ENCODE measurements around the gene NT5C3A. TPM values are rescaled to one million over a fixed set of nuclear protein-coding genes. Genes with fewer than 3 reads are reported as not detected.
"Not testable (repeated sequence)": the region's sequence is repeated elsewhere in the genome, so short reads cannot be mapped to it uniquely, and the experiment has no call there.

Gene NT5C3A
- total RNA-seq, 3 donors from 2014 or later (not counting 1 experiment from before 2014, with no cell fraction given), result 33.7 to 49.8 (median 49.5) TPM

DNA sequence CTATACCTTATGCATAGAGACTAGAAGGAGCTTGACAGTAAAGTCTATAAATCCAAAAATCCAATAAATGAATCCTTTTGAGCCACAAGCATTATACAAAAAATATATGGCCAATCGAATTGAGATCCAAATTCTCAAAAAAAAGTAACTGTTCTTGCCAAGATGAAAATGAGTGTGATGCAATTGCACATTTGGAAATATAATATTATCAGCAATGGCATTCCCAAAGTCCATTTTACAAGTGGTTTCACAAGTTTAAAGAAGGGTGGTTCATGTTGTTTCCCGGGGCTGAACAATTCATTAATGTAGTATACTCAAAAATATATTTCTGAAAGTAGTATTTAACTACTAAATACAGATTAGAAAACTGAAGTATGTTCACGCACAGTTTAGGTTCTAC, 39.3 kb upstream of the NT5C3A start:
- Mint-ChIP-seq H3K9me3 (no peaks in the 10 kb centered on the region), H3K27me3 (ENCODE audit: low read depth in 2 of 2) (no peaks in the 10 kb centered on the region), H3K27ac (no peak overlapping the region), H3K4me1 (peaks cover 24 to 25% of the 10 kb centered on the region in 2 donors), H3K4me3 (no peak overlapping the region), H3K36me3 (peaks cover 3% of the 10 kb centered on the region)
- H3K4me1 ChIP-seq (ENCODE audit: control insufficient read depth, insufficient read depth, low read length), result peaks cover 3% of the 10 kb centered on the region
- H3K27ac ChIP-seq (ENCODE audit: low read length), result no peak overlapping the region
- H3K9me3 ChIP-seq (ENCODE audit: control insufficient read depth, insufficient read depth, low read length), result no peaks in the 10 kb centered on the region
- 100% methylated on average over 1 of the region's 3 CpGs for WGBS (ENCODE audit: insufficient coverage)
- H3K4me3 ChIP-seq (ENCODE audit: low read length), result no peak overlapping the region
- intact Hi-C loops (cut with micrococcal nuclease), result no loop called here
- TF ChIP-seq, protein P1, sequence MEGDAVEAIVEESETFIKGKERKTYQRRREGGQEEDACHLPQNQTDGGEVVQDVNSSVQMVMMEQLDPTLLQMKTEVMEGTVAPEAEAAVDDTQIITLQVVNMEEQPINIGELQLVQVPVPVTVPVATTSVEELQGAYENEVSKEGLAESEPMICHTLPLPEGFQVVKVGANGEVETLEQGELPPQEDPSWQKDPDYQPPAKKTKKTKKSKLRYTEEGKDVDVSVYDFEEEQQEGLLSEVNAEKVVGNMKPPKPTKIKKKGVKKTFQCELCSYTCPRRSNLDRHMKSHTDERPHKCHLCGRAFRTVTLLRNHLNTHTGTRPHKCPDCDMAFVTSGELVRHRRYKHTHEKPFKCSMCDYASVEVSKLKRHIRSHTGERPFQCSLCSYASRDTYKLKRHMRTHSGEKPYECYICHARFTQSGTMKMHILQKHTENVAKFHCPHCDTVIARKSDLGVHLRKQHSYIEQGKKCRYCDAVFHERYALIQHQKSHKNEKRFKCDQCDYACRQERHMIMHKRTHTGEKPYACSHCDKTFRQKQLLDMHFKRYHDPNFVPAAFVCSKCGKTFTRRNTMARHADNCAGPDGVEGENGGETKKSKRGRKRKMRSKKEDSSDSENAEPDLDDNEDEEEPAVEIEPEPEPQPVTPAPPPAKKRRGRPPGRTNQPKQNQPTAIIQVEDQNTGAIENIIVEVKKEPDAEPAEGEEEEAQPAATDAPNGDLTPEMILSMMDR (IDR thresholded peaks at IDR 0.05), result no peak
- peaks cover 41% of the 10 kb centered on the region for H3K36me3 ChIP-seq (ENCODE audit: control insufficient read depth, insufficient read depth, low read length)
- no peaks in the 10 kb centered on the region for H3K27me3 ChIP-seq (ENCODE audit: control insufficient read depth, insufficient read depth, low read length)
- DNase-seq (no peak), ATAC-seq (no peak)

DNA sequence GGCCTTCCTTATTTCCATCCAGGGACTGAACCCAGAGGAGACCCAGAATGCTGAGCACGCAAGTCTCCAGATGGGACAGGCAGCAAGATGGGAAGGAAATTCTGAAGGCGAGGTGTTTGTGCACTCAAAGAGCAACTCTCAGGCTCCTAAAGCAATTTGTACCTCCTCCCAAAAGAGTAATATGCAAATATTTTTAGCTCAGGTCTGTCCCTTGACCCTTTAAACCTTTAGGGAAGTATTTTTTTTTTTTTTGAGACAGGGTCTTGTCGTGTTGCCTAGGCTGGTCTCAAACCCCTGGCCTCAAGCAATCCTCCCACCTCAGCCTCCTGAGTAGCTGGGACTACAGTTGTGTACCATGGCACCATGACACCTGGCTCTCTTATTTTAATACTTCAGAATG, 38.2 kb upstream of the NT5C3A start:
- H3K36me3 Mint-ChIP-seq, result peaks cover 10% of the 10 kb centered on the region
- H3K27me3 Mint-ChIP-seq (ENCODE audit: low read depth in 2 of 2), result no peaks in the 10 kb centered on the region
- Histone ChIP-seq H3K27me3 (ENCODE audit: control insufficient read depth, insufficient read depth, low read length) (no peaks in the 10 kb centered on the region), H3K27ac (ENCODE audit: low read length) (no peak overlapping the region), H3K4me1 (ENCODE audit: control insufficient read depth, insufficient read depth, low read length) (peaks cover 3% of the 10 kb centered on the region), H3K4me3 (ENCODE audit: low read length) (no peak overlapping the region), H3K36me3 (ENCODE audit: control insufficient read depth, insufficient read depth, low read length) (peaks cover 52% of the 10 kb centered on the region), H3K9me3 (ENCODE audit: control insufficient read depth, insufficient read depth, low read length) (no peaks in the 10 kb centered on the region)
- H3K4me1 Mint-ChIP-seq, result peaks cover 15 to 16% of the 10 kb centered on the region in 2 donors
- no peak for DNase-seq
- no peak overlapping the region for H3K4me3 Mint-ChIP-seq
- H3K9me3 Mint-ChIP-seq, result no peaks in the 10 kb centered on the region
- intact Hi-C loops (cut with micrococcal nuclease), result no loop called here
- 65% methylated on average over 3 of the region's 3 CpGs for WGBS (ENCODE audit: insufficient coverage)
- TF ChIP-seq, protein P1 (IDR thresholded peaks at IDR 0.05), result no peak
- H3K27ac Mint-ChIP-seq, result no peak overlapping the region
- ATAC-seq, result no peak

DNA sequence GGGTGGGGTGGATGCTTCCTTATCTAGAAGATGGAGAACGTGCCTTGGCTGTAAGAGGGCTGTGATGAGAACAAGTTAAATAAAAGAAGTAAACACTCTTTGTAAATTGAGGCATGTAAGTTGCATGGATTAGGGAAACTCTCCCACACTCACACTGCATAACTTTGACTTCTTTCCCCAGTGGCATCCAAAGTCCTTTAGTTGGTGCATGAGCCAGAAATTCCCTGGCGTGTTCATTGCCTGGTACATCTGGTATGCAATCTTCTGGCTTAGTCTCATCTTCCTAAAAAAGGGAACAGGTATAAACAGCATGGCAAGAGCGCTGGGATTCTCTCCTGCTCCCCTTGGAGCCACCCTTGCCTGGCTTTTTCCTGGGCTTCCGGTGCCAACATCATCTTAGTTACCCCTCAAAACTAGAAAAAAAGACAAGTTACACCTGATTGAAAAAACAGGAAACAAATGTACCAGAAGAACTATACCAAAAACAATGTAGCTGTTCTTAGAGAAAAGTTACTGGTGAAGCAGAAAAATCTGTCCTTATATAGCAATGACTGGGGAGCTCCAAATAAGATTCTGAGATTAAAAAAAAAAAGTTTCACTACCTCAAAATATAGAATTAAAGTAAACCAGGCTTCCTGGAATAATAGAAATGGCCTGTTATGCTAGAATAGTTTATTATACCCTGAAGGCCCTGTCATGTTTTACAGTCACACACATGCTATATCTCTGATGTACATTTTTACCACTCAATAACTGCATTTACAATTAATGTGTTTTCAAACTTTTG, 36.8 kb upstream of the NT5C3A start:
- H3K27me3 Mint-ChIP-seq (ENCODE audit: low read depth in 2 of 2), result no peaks in the 10 kb centered on the region
- intact Hi-C loops (cut with micrococcal nuclease), result no loop called here
- peaks cover 3 to 13% of the 10 kb centered on the region in 2 donors for H3K4me1 Mint-ChIP-seq
- DNase-seq, result no peak
- peaks cover 19% of the 10 kb centered on the region for H3K36me3 Mint-ChIP-seq
- H3K9me3 Mint-ChIP-seq, result no peaks in the 10 kb centered on the region
- 65% methylated on average over 3 of the region's 4 CpGs for WGBS (ENCODE audit: insufficient coverage)
- no peak overlapping the region for H3K4me3 Mint-ChIP-seq
- Histone ChIP-seq H3K36me3 (ENCODE audit: control insufficient read depth, insufficient read depth, low read length) (peaks cover 60% of the 10 kb centered on the region), H3K4me1 (ENCODE audit: control insufficient read depth, insufficient read depth, low read length) (peaks cover 3% of the 10 kb centered on the region), H3K4me3 (ENCODE audit: low read length) (no peak overlapping the region), H3K27me3 (ENCODE audit: control insufficient read depth, insufficient read depth, low read length) (no peaks in the 10 kb centered on the region), H3K9me3 (ENCODE audit: control insufficient read depth, insufficient read depth, low read length) (no peaks in the 10 kb centered on the region), H3K27ac (ENCODE audit: low read length) (no peak overlapping the region)
- ATAC-seq, result no peak
- H3K27ac Mint-ChIP-seq, result no peak overlapping the region
- TF ChIP-seq, protein P1 (IDR thresholded peaks at IDR 0.05), result no peak

DNA sequence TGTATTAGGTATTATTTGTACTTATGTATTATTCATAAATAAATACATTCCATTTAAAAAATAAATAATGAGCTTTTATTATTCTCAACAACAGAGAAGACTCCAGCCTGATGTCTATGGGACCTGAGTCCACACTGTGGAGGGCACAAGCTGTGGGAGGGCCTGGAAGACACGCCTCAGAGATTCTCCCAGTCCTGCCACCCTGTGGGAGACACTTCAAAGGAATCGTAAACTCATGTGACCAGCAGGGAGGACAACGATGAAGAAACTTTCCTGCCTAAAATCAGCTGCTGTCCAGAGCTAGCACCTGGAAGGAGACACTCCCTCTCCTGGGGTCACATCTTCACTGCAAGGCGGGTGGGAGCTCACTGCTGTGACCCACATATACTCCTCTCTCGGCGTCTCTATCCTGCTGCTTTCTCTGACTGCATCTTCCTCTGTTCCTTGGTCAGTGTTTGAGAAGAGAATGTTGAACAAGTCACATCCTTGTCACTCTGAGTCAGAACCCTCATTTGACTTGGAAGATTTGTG, 32.2 kb upstream of the NT5C3A start:
- H3K9me3 ChIP-seq (ENCODE audit: control insufficient read depth, insufficient read depth, low read length); H3K4me1 ChIP-seq (ENCODE audit: control insufficient read depth, insufficient read depth, low read length); H3K4me3 ChIP-seq (ENCODE audit: low read length); H3K9me3 Mint-ChIP-seq; ATAC-seq; H3K27me3 ChIP-seq (ENCODE audit: control insufficient read depth, insufficient read depth, low read length); H3K27ac Mint-ChIP-seq; H3K4me1 Mint-ChIP-seq; H3K4me3 Mint-ChIP-seq; intact Hi-C loops (cut with micrococcal nuclease); H3K27me3 Mint-ChIP-seq (ENCODE audit: low read depth in 2 of 2); H3K27ac ChIP-seq (ENCODE audit: low read length); DNase-seq: not testable (repeated sequence)
- peaks cover 26% of the 10 kb centered on the region for H3K36me3 Mint-ChIP-seq
- 100% methylated on average over 2 of the region's 6 CpGs for WGBS (ENCODE audit: insufficient coverage)
- H3K36me3 ChIP-seq (ENCODE audit: control insufficient read depth, insufficient read depth, low read length), result peaks cover 50% of the 10 kb centered on the region
